Ureter (tissue), 1 donor: ENCODE results near the gene LARP7. TPM values are rescaled to one million over a fixed set of nuclear protein-coding genes. Genes with fewer than 3 reads are reported as not detected.
"Not testable (repeated sequence)": the region's sequence is repeated elsewhere in the genome, so short reads cannot be mapped to it uniquely, and the experiment has no call there.

Experiments used
- DNase-seq: peaks from one replicate; pipeline ENCODE4 v3.0.0-alpha.2; 2020; ENCODE audit warnings: low spot score
- total RNA-seq: library from RNA; stranded (reverse); gene quantifications from one replicate; pipeline ENCODE4 v1.2.4, GENCODE V29; 2023
- donor health status: DM: yes; HTN: yes; CAD: no.

The LARP7 gene
- 43.4 TPM for total RNA-seq

DNA sequence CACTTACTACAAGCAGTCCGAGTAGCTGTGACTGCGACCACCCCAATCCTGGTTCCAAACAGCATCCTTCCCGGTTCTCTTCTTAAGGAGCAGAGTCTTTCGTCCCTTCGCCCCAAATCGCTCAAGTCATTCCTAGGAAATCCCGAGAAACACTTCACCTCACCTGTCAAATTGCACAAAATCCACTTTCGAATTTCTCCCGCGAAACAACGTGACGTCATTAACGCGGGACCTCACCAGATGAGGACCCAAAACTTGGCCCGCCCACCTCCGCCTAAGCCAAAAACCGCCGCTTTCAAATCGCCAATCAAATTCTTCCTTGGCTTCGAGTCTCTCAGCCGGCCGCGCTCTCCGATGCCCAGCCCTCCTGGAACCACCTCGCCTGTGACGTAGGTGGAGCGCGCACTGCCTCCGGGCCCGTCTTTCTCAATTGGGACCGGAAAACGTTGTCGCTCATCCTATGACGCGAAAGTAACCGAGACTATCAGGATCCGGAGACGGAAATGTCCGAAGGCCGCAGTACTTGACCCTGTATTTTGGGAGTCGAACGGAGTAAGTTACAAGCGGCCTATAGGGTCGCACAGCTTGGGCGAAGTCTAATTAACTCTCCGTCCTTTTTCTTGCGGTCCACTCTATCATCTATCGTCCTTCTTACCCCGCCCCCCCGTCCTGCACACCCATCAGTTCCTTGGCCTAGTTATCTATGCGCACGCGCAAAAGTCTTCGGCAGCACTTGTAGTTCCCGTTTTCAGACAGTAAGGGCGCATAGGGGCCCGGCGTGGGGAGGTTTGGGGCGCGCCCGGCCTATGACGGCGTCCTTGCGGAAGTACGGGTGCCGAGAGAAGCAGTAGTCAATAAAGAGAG, at the start of gene LARP7, which contains the start of gene ZGRF1:
Gene LARP7, plus strand, starts transcription at position 456 of the 864 bp plus-strand sequence. CDS start 7,527 bp downstream, outside the sequence.
Gene ZGRF1, minus strand, starts transcription at position 222 of the 864 bp plus-strand sequence. CDS start 3,733 bp downstream, outside the sequence.
- peak; percentile 99 for DNase-seq

- no peak for DNase-seq
These were observed 47.7 kb upstream of the LARP7 start for GRCh38 chr4:112589206-112589605.

DNA sequence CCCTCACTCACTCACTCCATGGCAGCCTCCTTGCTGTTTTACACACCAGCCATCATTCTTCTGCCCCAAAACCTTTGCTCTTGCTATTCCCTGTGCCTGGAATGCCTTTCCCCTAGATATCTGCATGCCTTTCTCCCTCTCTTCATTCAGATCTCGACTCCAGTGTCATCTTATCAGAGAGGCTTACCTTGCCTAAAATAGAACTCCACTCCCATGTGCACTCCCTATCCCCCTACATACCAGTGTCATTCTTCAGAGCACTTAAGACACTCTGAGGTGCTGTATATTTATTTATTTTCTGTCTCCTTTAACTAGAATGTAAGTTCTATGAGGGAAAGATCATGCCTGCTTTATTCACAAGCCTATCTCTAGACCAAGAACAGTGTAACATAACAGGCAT, 45.4 kb upstream of the LARP7 start:
- DNase-seq: no peak

GRCh38 chr4:112592717-112593116, 44.2 kb upstream of the LARP7 start:
- no peak for DNase-seq

DNA sequence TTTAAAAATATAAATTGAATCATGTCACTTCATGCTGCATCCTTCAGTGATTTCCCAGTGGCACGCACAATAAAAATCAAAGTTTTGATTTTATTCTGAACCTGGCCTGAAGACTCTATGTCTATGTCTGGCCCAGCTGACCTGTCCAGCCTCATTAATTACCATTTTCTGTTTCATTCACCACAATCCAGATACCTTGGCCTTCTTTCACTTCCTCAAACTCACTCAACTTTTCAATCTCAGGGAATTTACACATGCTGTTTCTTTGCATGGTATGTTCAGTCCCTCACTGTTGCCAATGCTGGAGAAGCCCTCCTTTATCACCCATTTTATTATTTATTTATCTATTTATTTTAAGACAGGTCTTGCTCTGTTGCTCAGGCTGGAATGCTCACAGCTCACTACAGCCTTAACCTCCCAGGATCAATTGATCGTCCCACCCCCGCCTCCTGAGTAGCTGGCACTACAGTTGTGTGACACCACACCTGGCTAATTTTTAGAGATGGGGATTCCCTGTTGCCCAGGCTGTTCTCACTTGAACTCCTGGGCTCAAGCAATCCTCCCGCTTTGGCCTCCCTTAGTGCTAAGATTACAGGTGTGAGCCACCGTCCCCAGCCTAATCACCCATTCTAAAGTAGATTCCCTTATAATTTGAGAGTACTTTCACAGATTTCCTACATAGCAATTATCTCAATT, 43.4 kb upstream of the LARP7 start:
- DNase-seq: no peak

GRCh38 chr4:112594993-112595392, 42.0 kb upstream of the LARP7 start:
- no peak for DNase-seq

GRCh38 chr4:112604589-112604988, 32.4 kb upstream of the LARP7 start:
- DNase-seq: peak; percentile 48

- DNase-seq: not testable (repeated sequence)
These were observed 24.1 kb upstream of the LARP7 start for GRCh38 chr4:112612814-112613213.

DNA sequence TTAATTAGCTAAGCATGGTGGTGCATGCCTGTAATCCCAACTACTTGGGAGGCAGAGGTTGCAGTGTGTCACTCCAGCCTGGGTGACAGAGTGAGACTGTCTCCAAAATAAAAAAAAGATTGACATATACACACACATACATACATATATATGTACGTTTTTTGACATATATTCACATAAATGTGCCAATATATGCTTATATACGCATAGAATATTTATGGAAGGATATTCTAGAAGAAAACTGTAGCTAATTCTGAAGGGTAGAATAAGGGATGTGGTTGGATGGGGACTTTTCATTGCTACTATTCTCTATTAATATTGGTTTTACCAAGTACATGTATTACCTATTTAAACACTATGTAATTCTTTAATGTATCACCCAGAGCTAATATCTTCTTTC, 20.0 kb upstream of the LARP7 start:
- no peak for DNase-seq

DNA sequence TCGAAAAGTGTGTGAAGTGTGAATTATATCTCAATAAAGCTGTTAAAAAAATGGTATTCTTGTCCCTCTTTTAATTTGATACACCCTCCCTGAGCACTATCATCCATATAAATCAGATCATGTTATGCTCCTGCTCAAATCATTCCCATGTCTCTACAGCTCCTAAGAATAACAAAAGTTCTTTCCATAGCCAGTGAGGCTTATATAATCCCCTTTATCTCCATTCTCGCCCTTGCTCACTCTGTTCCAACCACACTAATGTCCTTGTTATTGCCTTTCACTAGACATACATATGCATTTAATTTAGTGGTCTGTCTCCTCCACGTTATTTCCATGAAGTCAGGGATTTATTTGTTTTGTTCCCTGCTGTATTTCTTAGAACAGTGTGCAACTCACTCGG, 10.7 kb upstream of the LARP7 start:
- DNase-seq: no peak

DNA sequence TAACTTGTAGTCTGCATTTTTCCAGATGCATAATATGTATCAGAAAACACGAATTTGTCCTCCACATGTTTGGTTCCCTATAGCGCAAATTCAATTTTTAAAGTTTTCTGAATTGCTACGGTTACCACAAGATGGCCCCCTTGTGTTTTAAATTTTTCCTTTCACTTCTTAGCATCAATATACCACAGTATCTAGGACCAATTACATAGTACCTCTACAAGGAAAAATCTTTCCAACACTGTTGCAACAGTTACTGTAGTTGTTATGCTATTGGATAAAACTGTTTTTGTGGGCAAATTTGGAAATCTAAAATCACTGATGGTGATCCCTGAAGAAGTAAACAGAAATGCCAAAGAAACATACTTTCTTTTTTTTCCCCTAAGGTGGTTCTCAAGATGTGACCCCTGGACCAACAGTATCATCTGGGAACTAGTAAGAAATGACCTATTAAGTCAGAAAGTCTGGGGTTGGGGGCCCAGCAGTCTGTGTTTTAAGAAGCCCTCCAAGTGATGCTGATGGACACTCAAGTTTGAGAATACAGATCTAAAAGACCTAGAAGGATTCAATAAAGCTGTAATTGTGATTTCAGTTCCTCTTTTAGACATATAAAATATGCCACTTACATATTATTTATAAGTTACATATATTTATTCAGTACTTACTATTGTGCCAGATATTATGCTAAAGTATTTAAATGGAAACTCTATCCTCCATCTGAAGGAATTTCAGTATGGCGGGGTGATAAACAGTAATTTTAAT, 3.3 kb upstream of the LARP7 start:
- DNase-seq: no peak

DNA sequence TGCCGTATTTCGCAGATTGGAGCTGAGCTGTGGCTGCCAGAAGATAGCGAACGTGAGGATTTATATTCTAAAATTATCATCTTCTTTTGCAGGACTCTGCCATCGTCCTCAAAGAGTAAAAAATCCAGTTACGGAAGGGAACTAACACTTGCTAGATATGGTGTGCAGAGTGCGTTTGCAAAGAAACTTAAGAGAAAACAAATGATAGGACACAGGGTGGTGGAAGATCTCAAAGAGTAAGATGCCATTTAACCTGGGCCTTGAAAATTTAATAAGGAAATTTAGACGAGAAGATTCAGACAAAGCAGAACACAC, 566 bp downstream of the LARP7 start:
- no peak for DNase-seq

DNA sequence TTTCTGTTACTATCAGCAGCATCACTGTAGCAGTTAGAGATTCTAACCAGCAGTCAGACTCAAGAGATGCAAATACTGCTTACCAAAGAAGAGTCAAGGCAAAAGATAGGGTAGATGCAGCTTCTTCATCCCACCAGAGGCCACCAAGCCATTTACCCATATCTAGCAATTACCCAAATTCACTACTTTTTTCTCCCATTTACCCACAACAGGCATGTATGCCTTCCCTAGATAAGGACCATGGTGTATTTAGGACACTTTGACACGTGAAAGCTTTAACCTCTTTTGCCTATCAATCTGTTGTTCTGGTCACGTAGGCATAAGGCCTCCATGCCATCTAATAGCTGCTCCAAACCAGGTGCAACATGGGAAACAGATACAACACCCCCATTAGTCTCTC, 5.6 kb downstream of the LARP7 start:
- DNase-seq: no peak

- not testable (repeated sequence) for DNase-seq
These were observed 7.9 kb downstream of the LARP7 start for GRCh38 chr4:112644595-112645535.

DNA sequence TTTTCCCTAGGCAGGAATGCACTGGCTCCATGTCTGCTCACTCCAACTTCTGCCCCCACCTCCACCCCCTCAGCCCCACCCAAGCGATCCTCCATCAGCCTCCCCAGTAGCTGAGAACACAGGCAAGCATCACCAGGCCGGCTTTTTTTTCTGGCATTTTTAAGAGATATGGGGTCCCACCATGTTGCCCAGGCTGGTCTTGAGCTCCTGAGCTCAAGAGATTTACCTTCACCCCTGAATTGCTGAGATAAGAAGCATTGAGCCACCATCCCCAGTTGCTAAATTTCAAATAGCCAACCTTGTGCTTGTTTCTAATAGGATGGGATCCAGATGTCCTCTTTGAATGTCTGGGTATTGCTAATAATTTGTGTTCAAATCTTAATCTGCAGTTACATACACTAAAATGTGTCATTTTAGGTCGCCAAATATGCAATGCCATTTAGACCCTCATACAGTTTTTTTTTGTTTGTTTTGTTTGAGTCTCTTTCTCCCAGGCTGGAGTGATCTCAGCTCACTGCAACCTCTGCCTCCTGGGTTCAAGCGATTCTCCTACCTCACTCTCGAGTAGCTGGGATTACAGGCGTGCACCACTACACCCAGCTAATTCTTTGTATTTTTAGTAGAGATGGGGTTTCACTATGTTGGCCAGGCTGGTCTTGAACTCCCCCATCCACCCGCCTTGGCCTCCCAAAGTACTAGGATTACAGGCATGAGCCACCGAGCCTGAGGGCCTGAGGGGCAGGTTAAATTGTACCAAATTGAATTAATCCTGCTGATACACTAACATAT, 8.8 kb downstream of the LARP7 start:
- no peak for DNase-seq

- DNase-seq: no peak
These were observed 9.9 kb downstream of the LARP7 start for GRCh38 chr4:112646632-112647537.

DNA sequence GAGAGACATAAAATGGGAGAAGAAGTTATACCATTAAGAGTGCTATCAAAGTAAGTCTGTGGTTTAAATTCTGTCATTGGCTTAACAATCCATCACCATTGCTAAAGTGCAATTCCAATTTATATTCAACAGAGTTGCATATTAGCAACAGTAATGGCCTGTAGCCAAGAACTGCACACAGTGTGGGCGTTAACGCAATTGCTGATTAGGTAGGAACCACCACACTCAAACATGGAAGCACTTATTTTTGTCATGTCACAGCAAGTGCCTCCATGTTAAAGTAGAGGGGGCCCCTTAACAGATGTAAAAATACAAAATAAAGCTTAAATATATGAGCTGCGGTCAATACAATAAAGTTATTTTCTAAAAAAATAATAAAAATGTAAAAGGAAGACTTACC, 10.8 kb downstream of the LARP7 start:
- DNase-seq: no peak

- DNase-seq: no peak
These were observed 11.5 kb downstream of the LARP7 start for GRCh38 chr4:112648263-112649054.

- no peak for DNase-seq
These were observed 12.1 kb downstream of the LARP7 start for GRCh38 chr4:112649055-112649408.
